HEK293 (cell line): Measurements from ENCODE around the gene CARD6.

Experiments
- BCL11A ChIP-seq: fragments of 450-650 bp; formaldehyde crosslinking; IDR thresholded peaks from 2 replicates; pipeline ENCODE4 v1.5.1; 2016; ENCODE audit warnings: low read depth, missing biosample characterization, missing genetic modification characterization
- FEZF1 ChIP-seq: fragments of 450-650 bp; formaldehyde crosslinking; IDR thresholded peaks from 2 replicates; pipeline ENCODE4 v1.5.1; 2016; ENCODE audit warnings: missing biosample characterization, missing genetic modification characterization
- GLIS1 ChIP-seq: fragments of 450-650 bp; formaldehyde crosslinking; IDR thresholded peaks from 2 replicates; pipeline ENCODE4 v1.5.1; 2016; ENCODE audit warnings: missing biosample characterization, missing genetic modification characterization
- MEIS1 ChIP-seq: sonication (generic); formaldehyde crosslinking; IDR thresholded peaks from 2 replicates; pipeline ENCODE4 v1.8.1; 2022; ENCODE audit warnings: missing genetic modification reagents, mild to moderate bottlenecking, borderline replicate concordance
- MZF1 ChIP-seq: fragments of 450-650 bp; formaldehyde crosslinking; IDR thresholded peaks from 2 replicates; pipeline ENCODE4 v1.5.1; 2017; ENCODE audit warnings: missing biosample characterization, missing genetic modification characterization, borderline replicate concordance
- ZBTB7A ChIP-seq: fragments of 450-650 bp; formaldehyde crosslinking; IDR thresholded peaks from 2 replicates; pipeline ENCODE4 v1.5.1; 2016; ENCODE audit warnings: low read depth, missing biosample characterization, missing genetic modification characterization
- ZNF112 ChIP-seq: fragments of 450-650 bp; formaldehyde crosslinking; IDR thresholded peaks from 2 replicates; pipeline ENCODE4 v1.5.0; 2017; ENCODE audit warnings: missing biosample characterization, missing genetic modification characterization
- ZNF140 ChIP-seq: fragments of 450-650 bp; formaldehyde crosslinking; IDR thresholded peaks from 2 replicates; pipeline ENCODE4 v1.5.1; 2016; ENCODE audit warnings: missing biosample characterization, missing genetic modification characterization
- ZNF155 ChIP-seq: fragments of 450-650 bp; formaldehyde crosslinking; IDR thresholded peaks from 2 replicates; pipeline ENCODE4 v1.5.1; 2016; ENCODE audit warnings: missing biosample characterization, missing genetic modification characterization
- ZNF211 ChIP-seq: fragments of 450-650 bp; formaldehyde crosslinking; IDR thresholded peaks from 2 replicates; pipeline ENCODE4 v1.5.1; 2016; ENCODE audit warnings: low read depth, missing biosample characterization, missing genetic modification characterization
- ZNF221 ChIP-seq: fragments of 450-650 bp; formaldehyde crosslinking; IDR thresholded peaks from 2 replicates; pipeline ENCODE4 v1.5.1; 2017; ENCODE audit warnings: missing biosample characterization, missing genetic modification characterization, borderline replicate concordance
- ZNF24 ChIP-seq: fragments of 450-650 bp; formaldehyde crosslinking; IDR thresholded peaks from 2 replicates; pipeline ENCODE4 v1.5.1; 2016; ENCODE audit warnings: missing biosample characterization, missing genetic modification characterization
- ZNF302 ChIP-seq: fragments of 450-650 bp; formaldehyde crosslinking; IDR thresholded peaks from 2 replicates; pipeline ENCODE4 v1.5.1; 2016; ENCODE audit warnings: missing biosample characterization, missing genetic modification characterization, low read depth
- ZNF366 ChIP-seq: fragments of 450-650 bp; formaldehyde crosslinking; conservative IDR thresholded peaks from 2 replicates; pipeline ENCODE4 v1.5.1; 2016; ENCODE audit warnings: missing biosample characterization, missing genetic modification characterization
- ZNF426 ChIP-seq: fragments of 450-650 bp; formaldehyde crosslinking; IDR thresholded peaks from 2 replicates; pipeline ENCODE4 v1.5.1; 2017; ENCODE audit warnings: missing biosample characterization, missing genetic modification characterization, mild to moderate bottlenecking, inconsistent platforms, moderate library complexity
- ZNF514 ChIP-seq: fragments of 450-650 bp; formaldehyde crosslinking; IDR thresholded peaks from 2 replicates; pipeline ENCODE4 v1.5.1; 2016; ENCODE audit warnings: missing biosample characterization, missing genetic modification characterization
- ZNF610 ChIP-seq: fragments of 450-650 bp; formaldehyde crosslinking; IDR thresholded peaks from 2 replicates; pipeline ENCODE4 v1.5.1; 2016; ENCODE audit warnings: missing biosample characterization, missing genetic modification characterization, borderline replicate concordance
- ZNF629 ChIP-seq: fragments of 450-650 bp; formaldehyde crosslinking; IDR thresholded peaks from 2 replicates; pipeline ENCODE4 v1.5.1; 2017; ENCODE audit warnings: missing biosample characterization, missing genetic modification characterization
- ZNF768 ChIP-seq: fragments of 450-650 bp; formaldehyde crosslinking; IDR thresholded peaks from 2 replicates; pipeline ENCODE4 v1.5.1; 2018; ENCODE audit warnings: missing biosample characterization, mild to moderate bottlenecking, missing genetic modification characterization
- ZNF791 ChIP-seq: fragments of 450-650 bp; formaldehyde crosslinking; IDR thresholded peaks from 2 replicates; pipeline ENCODE4 v1.5.1; 2016; ENCODE audit warnings: missing biosample characterization, missing genetic modification characterization
- ZSCAN16 ChIP-seq: fragments of 450-650 bp; formaldehyde crosslinking; IDR thresholded peaks from 2 replicates; pipeline ENCODE4 v1.5.1; 2016; ENCODE audit warnings: missing biosample characterization, missing genetic modification characterization
- TF ChIP-seq, protein P1 (sequence below): fragments of 450-650 bp; formaldehyde crosslinking; IDR thresholded peaks from 2 replicates; pipeline ENCODE4 v1.5.1; 2016; ENCODE audit warnings: missing biosample characterization, missing genetic modification characterization
- TF ChIP-seq, protein P2 (sequence below): fragments of 450-650 bp; formaldehyde crosslinking; optimal IDR thresholded peaks from 2 replicates; pipeline ENCODE3; 2016; ENCODE audit warnings: missing biosample characterization, mild to moderate bottlenecking, missing genetic modification characterization
- TF ChIP-seq, protein P3 (sequence below): fragments of 450-650 bp; formaldehyde crosslinking; IDR thresholded peaks from 2 replicates; pipeline ENCODE4 v1.5.1; 2016; ENCODE audit warnings: missing biosample characterization, missing genetic modification characterization, low read depth
- TF ChIP-seq, protein P4 (sequence below): fragments of 450-650 bp; formaldehyde crosslinking; IDR thresholded peaks from 2 replicates; pipeline ENCODE4 v1.5.1; 2016; ENCODE audit warnings: missing biosample characterization, missing genetic modification characterization
- TF ChIP-seq, protein P5 (sequence below): fragments of 450-650 bp; formaldehyde crosslinking; IDR thresholded peaks from 2 replicates; pipeline ENCODE4 v1.5.1; 2016; ENCODE audit warnings: missing biosample characterization, missing genetic modification characterization
- TF ChIP-seq, protein P6 (sequence below): fragments of 450-650 bp; formaldehyde crosslinking; IDR thresholded peaks from 2 replicates; pipeline ENCODE4 v1.5.1; 2016; ENCODE audit warnings: missing biosample characterization, missing genetic modification characterization

The CARD6 gene

DNA sequence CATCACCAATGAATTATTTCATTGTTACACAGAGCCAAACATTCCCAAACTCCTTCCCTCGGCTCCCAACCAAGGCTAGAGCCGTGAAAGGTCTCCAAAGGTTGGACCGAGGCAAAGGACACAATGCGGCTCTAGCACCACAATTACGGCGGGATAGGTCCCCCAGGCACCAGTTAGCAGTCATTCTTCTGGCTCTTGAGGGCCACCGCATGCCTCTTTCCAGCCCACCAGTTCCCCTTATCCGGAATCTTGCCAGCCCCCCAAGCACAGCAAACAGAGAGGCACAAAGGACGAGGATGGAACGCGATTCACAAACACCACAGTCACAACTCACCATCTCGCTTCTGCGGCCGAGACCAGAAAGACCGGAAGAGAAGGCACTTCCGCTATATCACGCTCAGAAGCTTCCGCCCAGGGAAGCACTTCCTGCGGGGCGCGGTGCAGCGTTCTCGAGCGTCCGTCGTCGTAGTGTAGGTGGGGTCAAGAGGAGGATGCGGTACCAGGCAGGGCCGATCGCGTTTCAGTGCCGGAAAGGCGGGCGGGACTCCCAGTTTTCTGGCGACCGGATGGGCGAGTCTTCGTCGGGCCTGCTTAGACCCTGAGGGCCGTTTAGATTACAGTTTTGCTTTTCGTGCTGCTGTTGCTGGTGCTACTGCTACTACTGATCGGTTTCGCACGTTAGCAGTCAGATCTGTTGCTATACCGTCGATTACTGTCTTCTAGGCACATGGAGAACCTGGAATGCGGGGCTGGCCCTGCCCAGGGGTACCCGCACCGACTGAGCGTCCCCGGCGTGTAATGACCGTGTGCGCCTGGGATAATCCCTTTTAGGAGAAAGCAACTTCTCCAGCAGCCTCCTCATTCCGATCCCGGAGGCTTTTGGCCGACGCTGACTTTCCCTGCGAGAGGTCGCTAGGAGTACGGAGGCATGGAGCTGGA lies 6.0 kb upstream of the CARD6 start, which contains the start of gene RPL37 (continued):
- TF ChIP-seq, protein P1, sequence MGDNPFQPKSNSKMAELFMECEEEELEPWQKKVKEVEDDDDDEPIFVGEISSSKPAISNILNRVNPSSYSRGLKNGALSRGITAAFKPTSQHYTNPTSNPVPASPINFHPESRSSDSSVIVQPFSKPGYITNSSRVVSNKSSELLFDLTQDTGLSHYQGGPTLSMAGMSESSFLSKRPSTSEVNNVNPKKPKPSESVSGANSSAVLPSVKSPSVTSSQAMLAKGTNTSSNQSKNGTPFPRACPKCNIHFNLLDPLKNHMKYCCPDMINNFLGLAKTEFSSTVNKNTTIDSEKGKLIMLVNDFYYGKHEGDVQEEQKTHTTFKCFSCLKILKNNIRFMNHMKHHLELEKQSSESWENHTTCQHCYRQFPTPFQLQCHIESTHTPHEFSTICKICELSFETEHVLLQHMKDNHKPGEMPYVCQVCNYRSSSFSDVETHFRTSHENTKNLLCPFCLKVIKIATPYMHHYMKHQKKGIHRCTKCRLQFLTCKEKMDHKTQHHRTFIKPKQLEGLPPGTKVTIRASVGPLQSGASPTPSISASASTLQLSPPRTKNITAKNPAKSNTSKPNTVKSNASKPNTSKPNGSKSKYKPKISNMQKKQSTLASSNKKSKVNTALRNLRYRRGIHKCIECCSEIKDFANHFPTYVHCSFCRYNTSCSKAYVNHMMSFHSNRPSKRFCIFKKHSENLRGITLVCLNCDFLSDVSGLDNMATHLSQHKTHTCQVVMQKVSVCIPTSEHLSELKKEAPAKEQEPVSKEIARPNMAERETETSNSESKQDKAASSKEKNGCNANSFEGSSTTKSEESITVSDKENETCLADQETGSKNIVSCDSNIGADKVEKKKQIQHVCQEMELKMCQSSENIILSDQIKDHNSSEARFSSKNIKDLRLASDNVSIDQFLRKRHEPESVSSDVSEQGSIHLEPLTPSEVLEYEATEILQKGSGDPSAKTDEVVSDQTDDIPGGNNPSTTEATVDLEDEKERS (tag by site-specific recombination): peak; percentile 77; the same call in 1 of the 2 replicates
- TF ChIP-seq ZNF302 (tag by site-specific recombination) (0 out of 2 replicates have a peak, but pooled peaks have one; percentile 52), ZNF791 (no peak), ZNF768 (tag by site-specific recombination) (peak; percentile 83; the same call in 1 of the 2 replicates), ZNF155 (no peak), MEIS1 (CRISPR knock-in tag) (no peak), MZF1 (peak; percentile 92), FEZF1 (tag by site-specific recombination) (peak; percentile 64), ZNF629 (tag by site-specific recombination) (peak; percentile 95), ZBTB7A (tag by site-specific recombination) (peak; percentile 50), ZNF112 (no peak), ZNF221 (tag by site-specific recombination) (peak; percentile 67; the same call in 1 of the 2 replicates), ZNF366 (no peak; the same call in 1 of the 2 replicates), GLIS1 (peak; percentile 74), ZNF140 (no peak), ZNF610 (tag by site-specific recombination) (peak; percentile 93), ZNF24 (tag by site-specific recombination) (peak; percentile 96), ZSCAN16 (peak; percentile 61; the same call in 1 of the 2 replicates), BCL11A (tag by site-specific recombination) (peak; percentile 73; the same call in 1 of the 2 replicates), ZNF211 (tag by site-specific recombination) (no peak), ZNF426 (tag by site-specific recombination) (no peak), ZNF514 (tag by site-specific recombination) (no peak)
- TF ChIP-seq, protein P2, sequence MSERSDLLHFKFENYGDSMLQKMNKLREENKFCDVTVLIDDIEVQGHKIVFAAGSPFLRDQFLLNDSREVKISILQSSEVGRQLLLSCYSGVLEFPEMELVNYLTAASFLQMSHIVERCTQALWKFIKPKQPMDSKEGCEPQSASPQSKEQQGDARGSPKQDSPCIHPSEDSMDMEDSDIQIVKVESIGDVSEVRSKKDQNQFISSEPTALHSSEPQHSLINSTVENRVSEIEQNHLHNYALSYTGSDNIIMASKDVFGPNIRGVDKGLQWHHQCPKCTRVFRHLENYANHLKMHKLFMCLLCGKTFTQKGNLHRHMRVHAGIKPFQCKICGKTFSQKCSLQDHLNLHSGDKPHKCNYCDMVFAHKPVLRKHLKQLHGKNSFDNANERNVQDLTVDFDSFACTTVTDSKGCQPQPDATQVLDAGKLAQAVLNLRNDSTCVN (tag by site-specific recombination): peak; percentile 72
- TF ChIP-seq, protein P3, sequence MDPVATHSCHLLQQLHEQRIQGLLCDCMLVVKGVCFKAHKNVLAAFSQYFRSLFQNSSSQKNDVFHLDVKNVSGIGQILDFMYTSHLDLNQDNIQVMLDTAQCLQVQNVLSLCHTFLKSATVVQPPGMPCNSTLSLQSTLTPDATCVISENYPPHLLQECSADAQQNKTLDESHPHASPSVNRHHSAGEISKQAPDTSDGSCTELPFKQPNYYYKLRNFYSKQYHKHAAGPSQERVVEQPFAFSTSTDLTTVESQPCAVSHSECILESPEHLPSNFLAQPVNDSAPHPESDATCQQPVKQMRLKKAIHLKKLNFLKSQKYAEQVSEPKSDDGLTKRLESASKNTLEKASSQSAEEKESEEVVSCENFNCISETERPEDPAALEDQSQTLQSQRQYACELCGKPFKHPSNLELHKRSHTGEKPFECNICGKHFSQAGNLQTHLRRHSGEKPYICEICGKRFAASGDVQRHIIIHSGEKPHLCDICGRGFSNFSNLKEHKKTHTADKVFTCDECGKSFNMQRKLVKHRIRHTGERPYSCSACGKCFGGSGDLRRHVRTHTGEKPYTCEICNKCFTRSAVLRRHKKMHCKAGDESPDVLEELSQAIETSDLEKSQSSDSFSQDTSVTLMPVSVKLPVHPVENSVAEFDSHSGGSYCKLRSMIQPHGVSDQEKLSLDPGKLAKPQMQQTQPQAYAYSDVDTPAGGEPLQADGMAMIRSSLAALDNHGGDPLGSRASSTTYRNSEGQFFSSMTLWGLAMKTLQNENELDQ (tag by site-specific recombination): 0 out of 2 replicates have a peak, but pooled peaks have one; percentile 5
- TF ChIP-seq, protein P4, sequence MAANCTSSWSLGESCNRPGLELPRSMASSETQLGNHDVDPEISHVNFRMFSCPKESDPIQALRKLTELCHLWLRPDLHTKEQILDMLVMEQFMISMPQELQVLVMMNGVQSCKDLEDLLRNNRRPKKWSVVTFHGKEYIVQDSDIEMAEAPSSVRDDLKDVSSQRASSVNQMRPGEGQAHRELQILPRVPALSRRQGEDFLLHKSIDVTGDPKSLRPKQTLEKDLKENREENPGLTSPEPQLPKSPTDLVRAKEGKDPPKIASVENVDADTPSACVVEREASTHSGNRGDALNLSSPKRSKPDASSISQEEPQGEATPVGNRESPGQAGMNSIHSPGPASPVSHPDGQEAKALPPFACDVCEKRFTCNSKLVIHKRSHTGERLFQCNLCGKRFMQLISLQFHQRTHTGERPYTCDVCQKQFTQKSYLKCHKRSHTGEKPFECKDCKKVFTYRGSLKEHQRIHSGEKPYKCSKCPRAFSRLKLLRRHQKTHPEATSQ (tag by site-specific recombination): peak; percentile 100
- TF ChIP-seq, protein P5, sequence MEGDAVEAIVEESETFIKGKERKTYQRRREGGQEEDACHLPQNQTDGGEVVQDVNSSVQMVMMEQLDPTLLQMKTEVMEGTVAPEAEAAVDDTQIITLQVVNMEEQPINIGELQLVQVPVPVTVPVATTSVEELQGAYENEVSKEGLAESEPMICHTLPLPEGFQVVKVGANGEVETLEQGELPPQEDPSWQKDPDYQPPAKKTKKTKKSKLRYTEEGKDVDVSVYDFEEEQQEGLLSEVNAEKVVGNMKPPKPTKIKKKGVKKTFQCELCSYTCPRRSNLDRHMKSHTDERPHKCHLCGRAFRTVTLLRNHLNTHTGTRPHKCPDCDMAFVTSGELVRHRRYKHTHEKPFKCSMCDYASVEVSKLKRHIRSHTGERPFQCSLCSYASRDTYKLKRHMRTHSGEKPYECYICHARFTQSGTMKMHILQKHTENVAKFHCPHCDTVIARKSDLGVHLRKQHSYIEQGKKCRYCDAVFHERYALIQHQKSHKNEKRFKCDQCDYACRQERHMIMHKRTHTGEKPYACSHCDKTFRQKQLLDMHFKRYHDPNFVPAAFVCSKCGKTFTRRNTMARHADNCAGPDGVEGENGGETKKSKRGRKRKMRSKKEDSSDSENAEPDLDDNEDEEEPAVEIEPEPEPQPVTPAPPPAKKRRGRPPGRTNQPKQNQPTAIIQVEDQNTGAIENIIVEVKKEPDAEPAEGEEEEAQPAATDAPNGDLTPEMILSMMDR (tag by site-specific recombination): peak; percentile 37; the same call in 1 of the 2 replicates
- TF ChIP-seq, protein P6, sequence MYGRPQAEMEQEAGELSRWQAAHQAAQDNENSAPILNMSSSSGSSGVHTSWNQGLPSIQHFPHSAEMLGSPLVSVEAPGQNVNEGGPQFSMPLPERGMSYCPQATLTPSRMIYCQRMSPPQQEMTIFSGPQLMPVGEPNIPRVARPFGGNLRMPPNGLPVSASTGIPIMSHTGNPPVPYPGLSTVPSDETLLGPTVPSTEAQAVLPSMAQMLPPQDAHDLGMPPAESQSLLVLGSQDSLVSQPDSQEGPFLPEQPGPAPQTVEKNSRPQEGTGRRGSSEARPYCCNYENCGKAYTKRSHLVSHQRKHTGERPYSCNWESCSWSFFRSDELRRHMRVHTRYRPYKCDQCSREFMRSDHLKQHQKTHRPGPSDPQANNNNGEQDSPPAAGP (tag by site-specific recombination): peak; percentile 98
